A673 (cell line): ENCODE measurements around the gene PBX4.

Experiments used
- EZH2 ChIP-seq: fragments of 200-600 bp; sonication (generic); IDR thresholded peaks from 2 replicates; pipeline ENCODE4 v1.6.1; 2017; ENCODE audit warnings: borderline replicate concordance, low read depth, mild to moderate bottlenecking, mixed read lengths, antibody characterized with exemption, low read length; ENCODE audit not compliant: poor library complexity, severe bottlenecking
- TF ChIP-seq, protein P1 (sequence below): fragments of 300-800, 200-600 bp; sonication (generic); conservative IDR thresholded peaks from 2 replicates; pipeline ENCODE4 v1.5.1; 2017; ENCODE audit warnings: low read depth, mild to moderate bottlenecking, antibody characterized with exemption, low read length, moderate library complexity, mixed read lengths

- TF ChIP-seq, protein P1, sequence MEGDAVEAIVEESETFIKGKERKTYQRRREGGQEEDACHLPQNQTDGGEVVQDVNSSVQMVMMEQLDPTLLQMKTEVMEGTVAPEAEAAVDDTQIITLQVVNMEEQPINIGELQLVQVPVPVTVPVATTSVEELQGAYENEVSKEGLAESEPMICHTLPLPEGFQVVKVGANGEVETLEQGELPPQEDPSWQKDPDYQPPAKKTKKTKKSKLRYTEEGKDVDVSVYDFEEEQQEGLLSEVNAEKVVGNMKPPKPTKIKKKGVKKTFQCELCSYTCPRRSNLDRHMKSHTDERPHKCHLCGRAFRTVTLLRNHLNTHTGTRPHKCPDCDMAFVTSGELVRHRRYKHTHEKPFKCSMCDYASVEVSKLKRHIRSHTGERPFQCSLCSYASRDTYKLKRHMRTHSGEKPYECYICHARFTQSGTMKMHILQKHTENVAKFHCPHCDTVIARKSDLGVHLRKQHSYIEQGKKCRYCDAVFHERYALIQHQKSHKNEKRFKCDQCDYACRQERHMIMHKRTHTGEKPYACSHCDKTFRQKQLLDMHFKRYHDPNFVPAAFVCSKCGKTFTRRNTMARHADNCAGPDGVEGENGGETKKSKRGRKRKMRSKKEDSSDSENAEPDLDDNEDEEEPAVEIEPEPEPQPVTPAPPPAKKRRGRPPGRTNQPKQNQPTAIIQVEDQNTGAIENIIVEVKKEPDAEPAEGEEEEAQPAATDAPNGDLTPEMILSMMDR = no peak
- no peak for TF ChIP-seq EZH2
Measured at GRCh38 chr19:19650331-19650730, 31.8 kb upstream of the PBX4 start.
